HEK293T (cell line): ENCODE measurements around the gene MOB3C.

Source experiments
- ARNT ChIP-seq: fragments of 450-650 bp; IDR thresholded peaks from 2 replicates; pipeline ENCODE4 v1.6.1; 2017; ENCODE audit warnings: mild to moderate bottlenecking
- BHLHE40 ChIP-seq: fragments of 450-650 bp; IDR thresholded peaks from 2 replicates; pipeline ENCODE4 v1.6.1; 2016; ENCODE audit warnings: mild to moderate bottlenecking, moderate library complexity, borderline replicate concordance
- FOXA1 ChIP-seq: fragments of 450-650 bp; IDR thresholded peaks from 2 replicates; pipeline ENCODE4 v1.6.1; 2016; ENCODE audit warnings: mild to moderate bottlenecking
- FOXM1 ChIP-seq: fragments of 450-650 bp; IDR thresholded peaks from 2 replicates; pipeline ENCODE4 v1.6.1; 2017; ENCODE audit warnings: mild to moderate bottlenecking, borderline replicate concordance
- LEF1 ChIP-seq: fragments of 450-650 bp; IDR thresholded peaks from 2 replicates; pipeline ENCODE4 v1.6.1; 2017; ENCODE audit warnings: mild to moderate bottlenecking, borderline replicate concordance
- NFRKB ChIP-seq: fragments of 450-650 bp; IDR thresholded peaks from 2 replicates; pipeline ENCODE4 v1.6.1; 2016; ENCODE audit warnings: mild to moderate bottlenecking, moderate library complexity
- SP1 ChIP-seq: fragments of 450-650 bp; IDR thresholded peaks from 2 replicates; pipeline ENCODE4 v1.6.1; 2017
- SUZ12 ChIP-seq: fragments of 450-650 bp; IDR thresholded peaks from 2 replicates; pipeline ENCODE4 v1.6.1; 2016; ENCODE audit warnings: mild to moderate bottlenecking
- TARDBP ChIP-seq: fragments of 450-650 bp; IDR thresholded peaks from 2 replicates; pipeline ENCODE4 v1.6.1; 2016
- TF ChIP-seq, protein P1 (sequence below): fragments of 450-650 bp; IDR thresholded peaks from 2 replicates; pipeline ENCODE4 v1.6.1; 2016

DNA sequence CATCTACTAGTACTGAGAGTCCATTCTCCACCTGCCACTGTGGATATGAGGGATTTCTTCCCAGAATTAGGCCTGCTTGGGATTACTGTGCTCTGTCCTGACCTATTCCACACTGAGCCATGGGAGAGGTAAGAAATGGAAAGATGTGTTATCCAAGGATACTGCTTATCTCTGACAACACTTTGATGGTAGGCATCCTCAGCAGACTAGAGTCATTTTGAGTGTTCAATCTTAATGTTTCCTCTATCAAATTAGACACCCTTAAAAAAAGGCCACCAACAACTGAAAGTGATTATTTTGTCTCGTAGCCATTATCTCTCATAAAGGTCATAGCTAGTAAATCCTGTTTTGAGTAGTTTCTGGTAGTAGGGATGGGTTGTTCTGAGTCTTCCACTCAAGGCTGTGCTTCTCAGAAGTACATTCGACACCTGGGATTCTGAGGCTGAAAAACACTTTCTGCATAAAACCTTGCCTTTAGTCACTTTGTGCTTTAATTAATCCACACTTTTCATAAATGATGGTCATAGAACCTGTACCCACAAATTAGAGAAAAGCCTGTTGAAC, 42.8 kb upstream of the MOB3C start:
- TF ChIP-seq, protein P1, sequence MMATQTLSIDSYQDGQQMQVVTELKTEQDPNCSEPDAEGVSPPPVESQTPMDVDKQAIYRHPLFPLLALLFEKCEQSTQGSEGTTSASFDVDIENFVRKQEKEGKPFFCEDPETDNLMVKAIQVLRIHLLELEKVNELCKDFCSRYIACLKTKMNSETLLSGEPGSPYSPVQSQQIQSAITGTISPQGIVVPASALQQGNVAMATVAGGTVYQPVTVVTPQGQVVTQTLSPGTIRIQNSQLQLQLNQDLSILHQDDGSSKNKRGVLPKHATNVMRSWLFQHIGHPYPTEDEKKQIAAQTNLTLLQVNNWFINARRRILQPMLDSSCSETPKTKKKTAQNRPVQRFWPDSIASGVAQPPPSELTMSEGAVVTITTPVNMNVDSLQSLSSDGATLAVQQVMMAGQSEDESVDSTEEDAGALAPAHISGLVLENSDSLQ, result no peak
- TF ChIP-seq BHLHE40 (no peak), SP1 (no peak), NFRKB (no peak), LEF1 (no peak), TARDBP (no peak), ARNT (no peak), FOXA1 (no peak), SUZ12 (no peak), FOXM1 (no peak)
